A673 (cell line): ENCODE data around the gene BMPR1A.

Source experiments
- EZH2 ChIP-seq: fragments of 200-600 bp; sonication (generic); IDR thresholded peaks from 2 replicates; pipeline ENCODE4 v1.6.1; 2017; ENCODE audit warnings: borderline replicate concordance, low read depth, mild to moderate bottlenecking, mixed read lengths, antibody characterized with exemption, low read length; ENCODE audit not compliant: poor library complexity, severe bottlenecking
- TF ChIP-seq, protein P1 (sequence below): fragments of 300-800, 200-600 bp; sonication (generic); conservative IDR thresholded peaks from 2 replicates; pipeline ENCODE4 v1.5.1; 2017; ENCODE audit warnings: low read depth, mild to moderate bottlenecking, antibody characterized with exemption, low read length, moderate library complexity, mixed read lengths

DNA sequence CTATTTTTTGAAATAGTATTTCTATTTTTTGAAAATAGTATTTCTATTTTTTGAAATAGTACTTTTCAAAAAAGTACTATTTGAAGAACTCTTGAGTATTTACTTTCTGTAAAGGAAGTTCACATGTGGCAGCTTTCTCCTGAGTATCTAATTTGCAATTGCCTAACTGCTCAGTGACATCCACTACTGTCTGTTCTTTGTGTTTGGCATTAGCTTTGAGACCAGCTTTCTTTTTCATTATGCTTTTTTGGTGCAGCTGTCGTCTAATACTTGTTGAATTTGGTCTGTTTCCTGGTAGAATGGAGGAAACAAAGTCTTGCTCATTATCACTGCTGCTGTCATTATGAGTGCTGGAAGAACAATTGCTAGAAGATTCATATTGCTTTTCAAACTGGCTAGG is 99.1 kb downstream of the BMPR1A start:
- no peak for TF ChIP-seq EZH2
- TF ChIP-seq, protein P1, sequence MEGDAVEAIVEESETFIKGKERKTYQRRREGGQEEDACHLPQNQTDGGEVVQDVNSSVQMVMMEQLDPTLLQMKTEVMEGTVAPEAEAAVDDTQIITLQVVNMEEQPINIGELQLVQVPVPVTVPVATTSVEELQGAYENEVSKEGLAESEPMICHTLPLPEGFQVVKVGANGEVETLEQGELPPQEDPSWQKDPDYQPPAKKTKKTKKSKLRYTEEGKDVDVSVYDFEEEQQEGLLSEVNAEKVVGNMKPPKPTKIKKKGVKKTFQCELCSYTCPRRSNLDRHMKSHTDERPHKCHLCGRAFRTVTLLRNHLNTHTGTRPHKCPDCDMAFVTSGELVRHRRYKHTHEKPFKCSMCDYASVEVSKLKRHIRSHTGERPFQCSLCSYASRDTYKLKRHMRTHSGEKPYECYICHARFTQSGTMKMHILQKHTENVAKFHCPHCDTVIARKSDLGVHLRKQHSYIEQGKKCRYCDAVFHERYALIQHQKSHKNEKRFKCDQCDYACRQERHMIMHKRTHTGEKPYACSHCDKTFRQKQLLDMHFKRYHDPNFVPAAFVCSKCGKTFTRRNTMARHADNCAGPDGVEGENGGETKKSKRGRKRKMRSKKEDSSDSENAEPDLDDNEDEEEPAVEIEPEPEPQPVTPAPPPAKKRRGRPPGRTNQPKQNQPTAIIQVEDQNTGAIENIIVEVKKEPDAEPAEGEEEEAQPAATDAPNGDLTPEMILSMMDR = no peak
